ENCODE results near the gene TMEM131. TPM values are rescaled to one million over a fixed set of nuclear protein-coding genes. Genes with fewer than 3 reads are reported as not detected.

Gene TMEM131
- total RNA-seq, 1 donor from 2014 or later = 31.4 TPM

- no peak for DNase-seq (ENCODE audit: low spot score)
- Mint-ChIP-seq H3K9me3 (ENCODE audit: low read depth) (no peaks in the 10 kb centered on the region), H3K4me1 (ENCODE audit: low read depth) (peaks cover 9% of the 10 kb centered on the region), H3K4me3 (ENCODE audit: unreplicated experiment) (no peak overlapping the region), H3K27ac (ENCODE audit: unreplicated experiment) (no peak overlapping the region), H3K27me3 (ENCODE audit: low read depth) (no peaks in the 10 kb centered on the region), H3K36me3 (ENCODE audit: low read depth) (peaks cover 16% of the 10 kb centered on the region)
- TF ChIP-seq CTCF (IDR thresholded peaks at IDR 0.05) = no peak
These were observed 243.1 kb downstream of the TMEM131 start for GRCh38 chr2:97752342-97753334.

- no peak for TF ChIP-seq CTCF (IDR thresholded peaks at IDR 0.05)
- DNase-seq (ENCODE audit: low spot score) = no peak
- H3K27ac Mint-ChIP-seq (ENCODE audit: unreplicated experiment) = peak overlapping the region; percentile 15
These were observed 244.0 kb downstream of the TMEM131 start for GRCh38 chr2:97751752-97752151.

GRCh38 chr2:97750017-97750416 is 245.7 kb downstream of the TMEM131 start:
- Mint-ChIP-seq H3K27me3 (ENCODE audit: low read depth) (no peaks in the 10 kb centered on the region), H3K4me3 (ENCODE audit: unreplicated experiment) (no peak overlapping the region), H3K27ac (ENCODE audit: unreplicated experiment) (no peak overlapping the region), H3K36me3 (ENCODE audit: low read depth) (peaks cover 16% of the 10 kb centered on the region), H3K9me3 (ENCODE audit: low read depth) (no peaks in the 10 kb centered on the region), H3K4me1 (ENCODE audit: low read depth) (peaks cover 12% of the 10 kb centered on the region)
- no peak for TF ChIP-seq CTCF (IDR thresholded peaks at IDR 0.05)
- no peak for DNase-seq (ENCODE audit: low spot score)

More at GRCh38 chr2:97751752-97752151, 244.0 kb downstream of the TMEM131 start:
- Mint-ChIP-seq H3K36me3 (ENCODE audit: low read depth) (peaks cover 16% of the 10 kb centered on the region), H3K9me3 (ENCODE audit: low read depth) (no peaks in the 10 kb centered on the region), H3K27me3 (ENCODE audit: low read depth) (no peaks in the 10 kb centered on the region), H3K4me1 (ENCODE audit: low read depth) (peaks cover 12% of the 10 kb centered on the region), H3K4me3 (ENCODE audit: unreplicated experiment) (no peak overlapping the region)

GRCh38 chr2:97749581-97749980 is 246.2 kb downstream of the TMEM131 start:
- Mint-ChIP-seq H3K4me1 (ENCODE audit: low read depth) (peaks cover 12% of the 10 kb centered on the region), H3K9me3 (ENCODE audit: low read depth) (no peaks in the 10 kb centered on the region), H3K36me3 (ENCODE audit: low read depth) (peaks cover 16% of the 10 kb centered on the region), H3K4me3 (ENCODE audit: unreplicated experiment) (no peak overlapping the region), H3K27me3 (ENCODE audit: low read depth) (no peaks in the 10 kb centered on the region), H3K27ac (ENCODE audit: unreplicated experiment) (no peak overlapping the region)
- DNase-seq (ENCODE audit: low spot score) = no peak
- no peak for TF ChIP-seq CTCF (IDR thresholded peaks at IDR 0.05)

GRCh38 chr2:97747716-97748115 is 248.0 kb downstream of the TMEM131 start:
- Mint-ChIP-seq H3K36me3 (ENCODE audit: low read depth) (peaks cover 22% of the 10 kb centered on the region), H3K9me3 (ENCODE audit: low read depth) (no peaks in the 10 kb centered on the region), H3K4me1 (ENCODE audit: low read depth) (peaks cover 12% of the 10 kb centered on the region), H3K27me3 (ENCODE audit: low read depth) (no peaks in the 10 kb centered on the region), H3K27ac (ENCODE audit: unreplicated experiment) (no peak overlapping the region), H3K4me3 (ENCODE audit: unreplicated experiment) (no peak overlapping the region)
- DNase-seq (ENCODE audit: low spot score) = no peak
- no peak for TF ChIP-seq CTCF (IDR thresholded peaks at IDR 0.05)

Data from chondrocyte (in vitro differentiated cells).